HG03575 (cell line): Measurements from ENCODE around the gene RIMBP2.
"Not testable (repeated sequence)": the region's sequence is repeated elsewhere in the genome, so short reads cannot be mapped to it uniquely, and the experiment has no call there.

Experiments
- ATAC-seq: cut with Tn5 transposase; IDR thresholded peaks from one replicate; pipeline ENCODE4 v1.9.1; 2021; ENCODE audit not compliant: unreplicated experiment, insufficient number of reproducible peaks, low FRiP score; ENCODE audit errors: extremely low read depth

RIMBP2 gene, protein sequence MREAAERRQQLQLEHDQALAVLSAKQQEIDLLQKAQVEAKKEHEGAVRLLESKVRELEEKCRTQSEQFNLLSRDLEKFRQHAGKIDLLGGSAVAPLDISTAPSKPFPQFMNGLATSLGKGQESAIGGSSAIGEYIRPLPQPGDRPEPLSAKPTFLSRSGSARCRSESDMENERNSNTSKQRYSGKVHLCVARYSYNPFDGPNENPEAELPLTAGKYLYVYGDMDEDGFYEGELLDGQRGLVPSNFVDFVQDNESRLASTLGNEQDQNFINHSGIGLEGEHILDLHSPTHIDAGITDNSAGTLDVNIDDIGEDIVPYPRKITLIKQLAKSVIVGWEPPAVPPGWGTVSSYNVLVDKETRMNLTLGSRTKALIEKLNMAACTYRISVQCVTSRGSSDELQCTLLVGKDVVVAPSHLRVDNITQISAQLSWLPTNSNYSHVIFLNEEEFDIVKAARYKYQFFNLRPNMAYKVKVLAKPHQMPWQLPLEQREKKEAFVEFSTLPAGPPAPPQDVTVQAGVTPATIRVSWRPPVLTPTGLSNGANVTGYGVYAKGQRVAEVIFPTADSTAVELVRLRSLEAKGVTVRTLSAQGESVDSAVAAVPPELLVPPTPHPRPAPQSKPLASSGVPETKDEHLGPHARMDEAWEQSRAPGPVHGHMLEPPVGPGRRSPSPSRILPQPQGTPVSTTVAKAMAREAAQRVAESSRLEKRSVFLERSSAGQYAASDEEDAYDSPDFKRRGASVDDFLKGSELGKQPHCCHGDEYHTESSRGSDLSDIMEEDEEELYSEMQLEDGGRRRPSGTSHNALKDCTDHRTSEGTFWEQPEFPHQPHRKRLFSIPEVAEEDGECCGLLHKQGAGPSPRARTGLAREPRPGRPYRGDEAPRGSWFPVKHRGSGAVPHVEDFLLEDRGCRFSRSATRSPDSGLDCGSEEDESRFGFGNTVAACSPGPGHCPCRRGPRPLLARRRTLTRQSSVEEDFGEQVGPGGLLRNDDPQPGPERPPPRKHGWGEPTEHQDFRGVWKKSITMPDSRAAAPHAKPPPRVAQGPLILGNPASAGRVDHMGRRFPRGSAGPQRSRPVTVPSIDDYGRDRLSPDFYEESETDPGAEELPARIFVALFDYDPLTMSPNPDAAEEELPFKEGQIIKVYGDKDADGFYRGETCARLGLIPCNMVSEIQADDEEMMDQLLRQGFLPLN (N-terminal part only)

DNA sequence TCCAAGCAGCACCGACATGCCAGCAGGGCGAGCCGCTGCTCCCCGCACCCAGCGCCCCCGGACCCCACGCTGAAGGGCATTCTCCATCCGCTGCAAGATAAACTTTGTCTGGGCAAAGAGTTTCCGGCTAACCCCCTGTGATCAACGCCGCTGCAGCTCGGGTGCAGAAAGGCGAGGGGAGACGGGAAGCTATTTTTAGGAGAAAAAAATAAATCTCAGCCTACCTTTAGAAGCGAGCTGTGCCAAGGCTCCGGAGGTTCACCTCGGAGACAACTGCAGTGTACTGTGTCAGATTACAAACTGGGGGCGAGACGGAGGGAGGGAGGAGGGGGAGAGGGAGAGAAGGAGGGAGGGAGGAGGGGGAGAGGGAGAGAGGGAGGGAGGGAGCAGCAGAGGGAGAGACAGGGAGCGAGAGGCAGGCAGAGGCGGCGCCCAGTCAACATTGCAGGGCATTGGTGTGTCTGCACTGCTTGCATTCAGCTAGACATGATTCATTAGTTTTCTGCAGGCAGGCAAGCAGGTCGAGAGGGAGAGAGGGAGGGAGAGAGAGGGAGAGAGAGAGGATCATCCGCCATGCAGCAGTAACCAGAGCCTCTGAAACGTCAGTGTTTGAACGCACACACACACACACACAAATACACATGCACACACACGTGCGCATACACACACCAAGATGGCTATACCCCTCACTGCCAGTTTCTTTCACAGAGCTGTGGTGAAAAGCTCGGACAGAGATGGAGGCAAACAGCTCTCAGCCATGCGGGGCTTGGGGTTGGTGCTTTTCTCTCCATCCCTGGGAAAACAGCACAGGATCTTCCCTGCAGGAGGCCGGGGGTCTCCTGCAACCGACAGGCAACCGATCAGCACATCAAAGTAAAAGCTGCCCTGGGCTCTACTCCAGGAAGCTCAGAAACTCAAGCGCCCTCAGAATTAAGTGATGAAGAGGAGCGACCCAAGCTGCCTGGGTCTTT, at the start of gene RIMBP2:
Gene RIMBP2 (minus strand): TSS at position 302 of the 971 bp plus-strand sequence. CDS start 237,286 bp downstream, outside the sequence.
- no peak for ATAC-seq

- no peak for ATAC-seq
These were observed 49.1 kb upstream of the RIMBP2 start for GRCh38 chr12:130765186-130765659.

DNA sequence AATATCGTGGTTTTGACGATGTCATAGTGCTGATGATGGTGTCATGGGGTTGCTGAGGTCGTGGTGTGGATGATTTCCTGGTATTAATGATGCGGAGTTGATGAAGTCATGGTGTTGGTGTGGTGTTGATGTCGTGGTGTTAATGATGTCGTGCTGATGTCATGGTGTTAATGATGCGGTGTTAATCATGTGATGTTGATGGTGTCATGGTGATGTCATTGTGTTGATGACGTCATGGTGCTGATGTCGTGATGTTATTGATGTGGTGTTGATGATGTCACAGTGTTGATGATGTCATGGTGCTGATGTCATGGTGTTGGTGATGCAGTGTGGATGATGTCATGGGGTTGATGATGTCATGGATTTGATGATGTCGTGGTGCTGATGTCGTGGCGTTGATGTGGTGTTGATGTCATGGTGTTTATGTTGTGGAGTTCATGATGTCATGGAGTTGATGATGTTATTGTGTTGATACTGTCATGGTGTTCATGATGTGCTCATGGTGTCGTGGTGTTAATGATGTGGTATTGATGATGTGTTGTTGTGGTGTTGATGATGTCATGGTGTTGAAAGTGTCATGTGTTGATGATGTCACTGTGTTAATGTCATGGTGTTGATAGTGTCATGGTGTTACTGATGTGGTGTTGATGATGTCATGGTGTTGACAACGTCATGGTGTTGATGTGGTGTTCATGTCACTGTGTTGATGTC, 48.5 kb upstream of the RIMBP2 start:
- ATAC-seq, result no peak

GRCh38 chr12:130764073-130764472, 48.0 kb upstream of the RIMBP2 start:
- no peak for ATAC-seq

DNA sequence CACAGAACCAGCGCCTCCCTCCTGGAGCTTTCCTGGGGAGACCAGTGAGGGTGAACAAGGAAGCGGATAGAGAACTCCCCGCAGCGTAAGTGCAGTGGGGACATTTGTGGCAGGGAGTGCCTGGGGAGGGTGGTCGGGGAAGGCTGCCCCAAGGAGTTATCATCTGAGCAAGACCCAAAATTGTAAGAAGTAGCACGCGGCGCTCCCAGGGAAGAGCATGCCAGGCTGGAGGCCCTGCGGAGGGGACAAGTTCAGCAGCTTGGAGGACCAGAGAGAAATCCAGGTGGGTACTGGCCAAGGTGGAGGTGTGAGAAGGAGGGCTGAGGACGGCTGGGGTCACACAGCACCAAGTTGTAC, 46.2 kb upstream of the RIMBP2 start:
- no peak for ATAC-seq

GRCh38 chr12:130761537-130762318, 45.6 kb upstream of the RIMBP2 start:
- ATAC-seq, result no peak

DNA sequence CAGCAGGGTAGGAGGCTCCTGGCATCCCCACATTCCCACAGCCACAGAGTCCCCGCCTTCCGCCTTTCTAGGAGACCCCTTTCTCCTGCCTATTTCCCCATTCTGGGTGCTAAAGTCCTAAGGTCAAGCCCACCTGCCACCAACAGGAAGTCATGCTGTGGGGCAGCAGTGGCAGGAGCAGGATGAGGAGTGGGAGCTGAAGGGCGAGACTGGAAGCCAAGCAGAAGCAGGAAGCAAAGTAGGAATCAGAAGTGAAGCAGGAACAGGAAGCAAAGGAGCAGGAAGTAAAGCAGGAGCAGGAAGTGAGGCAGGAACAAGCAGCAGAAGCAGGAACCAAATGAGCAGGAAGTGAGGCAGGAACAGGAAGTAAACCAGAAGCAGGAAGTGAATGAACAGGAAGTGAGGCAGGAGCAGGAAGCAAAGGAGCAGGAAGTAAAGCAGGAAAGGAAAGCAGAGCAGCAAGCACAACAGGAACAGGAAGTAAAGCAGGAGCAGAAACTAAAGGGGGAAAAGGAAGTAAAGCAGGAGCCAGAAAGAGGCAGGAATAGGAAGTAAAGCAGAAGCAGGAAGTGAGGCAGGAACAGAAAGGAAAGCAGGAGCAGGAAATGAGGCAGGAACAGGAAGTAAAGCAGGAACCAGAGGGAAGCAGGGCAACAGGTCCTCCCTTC, 38.3 kb upstream of the RIMBP2 start:
- ATAC-seq, result no peak

DNA sequence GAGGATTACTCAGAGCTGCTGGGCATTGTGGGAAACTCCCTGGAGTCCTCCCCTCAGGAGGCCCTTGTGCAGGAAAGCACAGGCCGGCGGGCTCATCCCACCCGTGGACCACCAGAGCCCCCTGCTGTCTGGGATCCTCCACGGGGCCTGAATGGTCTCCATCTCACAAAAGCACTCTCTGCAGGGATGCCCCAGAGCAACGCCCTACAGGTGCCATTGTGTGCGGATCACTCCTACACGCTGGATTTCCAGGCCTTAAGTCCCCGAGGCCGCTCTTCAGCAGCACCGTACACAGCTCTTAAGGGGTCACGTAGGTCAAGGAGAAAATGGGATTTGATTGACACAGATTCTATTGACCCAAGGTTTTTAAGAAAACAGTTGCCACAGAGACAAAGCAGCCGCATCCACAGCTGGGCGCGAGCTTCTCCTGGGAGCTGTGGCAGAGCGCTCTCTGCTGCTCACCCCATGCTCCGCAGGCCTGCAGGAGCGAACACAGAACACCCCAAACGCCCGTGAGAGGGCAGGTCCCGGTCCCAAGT, 36.7 kb upstream of the RIMBP2 start:
- ATAC-seq, result no peak

- not testable (repeated sequence) for ATAC-seq
These were observed 35.9 kb upstream of the RIMBP2 start for GRCh38 chr12:130752037-130752436.

DNA sequence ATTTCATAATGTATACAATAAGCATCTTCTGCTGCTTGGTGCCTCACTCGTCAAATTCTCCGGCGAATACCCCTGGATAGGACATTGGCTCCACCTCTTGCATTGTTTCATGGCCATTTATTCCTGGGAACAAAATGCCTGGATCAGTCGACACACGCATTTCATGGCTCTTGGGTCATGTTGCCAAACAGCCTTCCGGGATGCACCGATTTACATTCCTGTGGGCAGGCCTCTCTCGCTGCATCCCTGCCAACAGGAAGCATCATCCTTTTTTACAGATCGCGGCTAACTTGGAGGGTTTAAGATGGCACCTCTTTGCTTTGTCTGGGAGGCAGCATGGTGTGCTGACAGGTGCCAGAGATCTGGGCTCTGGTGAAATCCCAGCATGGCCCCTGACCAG, 32.7 kb upstream of the RIMBP2 start:
- ATAC-seq, result no peak

GRCh38 chr12:130747867-130748740, 32.0 kb upstream of the RIMBP2 start:
- no peak for ATAC-seq

DNA sequence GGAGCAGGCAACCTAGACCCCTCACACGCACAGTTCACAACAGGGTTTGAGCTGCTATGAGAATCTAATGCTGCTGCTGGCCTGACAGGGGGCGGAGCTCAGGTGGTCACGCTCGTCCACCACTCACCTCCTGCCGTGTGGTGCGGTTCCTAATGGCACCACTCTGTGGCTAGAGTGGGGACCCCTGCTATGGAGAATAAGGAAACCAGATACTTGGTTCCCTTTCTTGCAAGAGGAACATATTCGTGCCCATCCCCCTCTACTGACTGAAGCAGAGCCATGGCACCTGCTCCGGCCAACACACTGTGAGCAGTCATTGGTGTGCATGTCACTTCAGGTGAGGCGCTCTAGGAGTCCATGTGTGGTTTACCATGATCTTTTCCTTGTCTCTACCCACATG, 30.4 kb upstream of the RIMBP2 start:
- ATAC-seq, result no peak

DNA sequence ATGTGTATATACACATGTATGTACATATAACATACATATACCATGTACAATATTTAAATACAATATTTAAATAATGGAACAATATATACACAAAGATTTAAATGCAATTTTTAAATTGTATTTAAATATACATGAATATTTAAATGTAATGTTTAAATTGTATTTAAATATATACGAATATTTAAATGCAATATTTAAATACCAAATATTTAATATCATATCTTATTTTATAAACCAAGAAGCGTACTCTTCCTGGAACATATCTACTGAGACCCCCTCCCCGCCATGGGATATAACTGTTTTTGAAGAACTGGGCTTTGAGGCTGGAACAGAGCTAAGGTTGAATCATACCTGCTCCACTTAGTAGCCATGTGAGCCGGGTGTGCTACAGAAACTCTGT, 29.8 kb upstream of the RIMBP2 start:
- no peak for ATAC-seq

- no peak for ATAC-seq
These were observed 28.2 kb upstream of the RIMBP2 start for GRCh38 chr12:130744274-130744673.

GRCh38 chr12:130743606-130744005, 27.5 kb upstream of the RIMBP2 start:
- no peak for ATAC-seq
